ENCODE measurements around the gene FBXO31. TPM values are rescaled to one million over a fixed set of nuclear protein-coding genes. Genes with fewer than 3 reads are reported as not detected.

FBXO31 gene
- total and polyA plus RNA-seq, 5 donors from 2014 or later, result 18.8 to 35.5 (median 27.8) TPM

GRCh38 chr16:87376660-87377059 is 6.9 kb downstream of the FBXO31 start:
- H3K27ac ChIP-seq (ENCODE audit: insufficient read depth, low read length, poor library complexity, severe bottlenecking), result no peak overlapping the region
- no peak for DNase-seq
- H3K27me3 Mint-ChIP-seq, result no peaks in the 10 kb centered on the region
- H3K9me3 ChIP-seq (ENCODE audit: control insufficient read depth in 2 of 2, low read length in 2 of 2), result no peaks in the 10 kb centered on the region
- peak overlapping the region in 2 of 3 donors; percentile 2 to 51 for H3K27ac Mint-ChIP-seq
- no peak overlapping the region for H3K4me3 ChIP-seq (ENCODE audit: low read depth, low read length)
- peaks cover 8 to 62% (median 47%) of the 10 kb centered on the region in 4 donors for H3K4me1 Mint-ChIP-seq
- no peaks in the 10 kb centered on the region for H3K9me3 Mint-ChIP-seq
- H3K4me3 Mint-ChIP-seq, result peak overlapping the region in 2 of 4 donors; percentile 24 to 65
- peaks cover 9% of the 10 kb centered on the region for H3K4me1 ChIP-seq (ENCODE audit: control insufficient read depth, insufficient read depth, low read length, poor library complexity, severe bottlenecking)
- no peak for ATAC-seq (ENCODE audit: low read depth in 2 of 2)
- H3K27me3 ChIP-seq (ENCODE audit: control insufficient read depth, insufficient read depth, low read length), result no peaks in the 10 kb centered on the region
- H3K36me3 Mint-ChIP-seq, result peaks cover 26% of the 10 kb centered on the region
- H3K36me3 ChIP-seq (ENCODE audit: control insufficient read depth, insufficient read depth, low read length), result peaks cover 2% of the 10 kb centered on the region

GRCh38 chr16:87375426-87376135 is 8.0 kb downstream of the FBXO31 start:
- Mint-ChIP-seq H3K9me3 (no peaks in the 10 kb centered on the region), H3K4me3 (peak overlapping the region in 2 of 4 donors; percentile 21 to 76), H3K27ac (peak overlapping the region; percentile 2 to 80 (median 76)), H3K4me1 (peaks cover under 1 to 59% (median 43%) of the 10 kb centered on the region in 4 donors), H3K36me3 (peaks cover 20% of the 10 kb centered on the region), H3K27me3 (no peaks in the 10 kb centered on the region)
- peaks cover 2% of the 10 kb centered on the region for H3K36me3 ChIP-seq (ENCODE audit: control insufficient read depth, insufficient read depth, low read length)
- H3K9me3 ChIP-seq (ENCODE audit: control insufficient read depth in 2 of 2, low read length in 2 of 2), result no peaks in the 10 kb centered on the region
- ATAC-seq (ENCODE audit: low read depth in 2 of 2), result no peak
- H3K27me3 ChIP-seq (ENCODE audit: control insufficient read depth, insufficient read depth, low read length), result no peaks in the 10 kb centered on the region
- DNase-seq, result no peak
- peaks cover 3% of the 10 kb centered on the region for H3K4me1 ChIP-seq (ENCODE audit: control insufficient read depth, insufficient read depth, low read length, poor library complexity, severe bottlenecking)
- no peak overlapping the region for H3K4me3 ChIP-seq (ENCODE audit: low read depth, low read length)
- H3K27ac ChIP-seq (ENCODE audit: insufficient read depth, low read length, poor library complexity, severe bottlenecking), result no peak overlapping the region

GRCh38 chr16:87374313-87374712 is 9.3 kb downstream of the FBXO31 start:
- Mint-ChIP-seq H3K27me3 (no peaks in the 10 kb centered on the region), H3K4me3 (no peak overlapping the region), H3K4me1 (peaks cover 2 to 61% (median 41%) of the 10 kb centered on the region in 4 donors), H3K27ac (peak overlapping the region in 1 of 3 donors; percentile 20), H3K36me3 (peaks cover 20% of the 10 kb centered on the region), H3K9me3 (no peaks in the 10 kb centered on the region)
- Histone ChIP-seq H3K9me3 (ENCODE audit: control insufficient read depth in 2 of 2, low read length in 2 of 2) (no peaks in the 10 kb centered on the region), H3K36me3 (ENCODE audit: control insufficient read depth, insufficient read depth, low read length) (peaks cover 2% of the 10 kb centered on the region), H3K27me3 (ENCODE audit: control insufficient read depth, insufficient read depth, low read length) (no peaks in the 10 kb centered on the region), H3K4me1 (ENCODE audit: control insufficient read depth, insufficient read depth, low read length, poor library complexity, severe bottlenecking) (peaks cover 4% of the 10 kb centered on the region), H3K4me3 (ENCODE audit: low read depth, low read length) (no peak overlapping the region), H3K27ac (ENCODE audit: insufficient read depth, low read length, poor library complexity, severe bottlenecking) (no peak overlapping the region)
- ATAC-seq (ENCODE audit: low read depth in 2 of 2) (no peak), DNase-seq (no peak)

- ATAC-seq (ENCODE audit: low read depth in 2 of 2) (no peak), DNase-seq (no peak)
- Mint-ChIP-seq H3K27me3 (no peaks in the 10 kb centered on the region), H3K9me3 (no peaks in the 10 kb centered on the region), H3K4me1 (peaks cover 11 to 69% (median 43%) of the 10 kb centered on the region in 4 donors), H3K27ac (no peak overlapping the region), H3K4me3 (no peak overlapping the region), H3K36me3 (peaks cover 23% of the 10 kb centered on the region)
- Histone ChIP-seq H3K27ac (ENCODE audit: insufficient read depth, low read length, poor library complexity, severe bottlenecking) (no peak overlapping the region), H3K4me3 (ENCODE audit: low read depth, low read length) (no peak overlapping the region), H3K9me3 (ENCODE audit: control insufficient read depth in 2 of 2, low read length in 2 of 2) (no peaks in the 10 kb centered on the region), H3K36me3 (ENCODE audit: control insufficient read depth, insufficient read depth, low read length) (peaks cover 4% of the 10 kb centered on the region), H3K27me3 (ENCODE audit: control insufficient read depth, insufficient read depth, low read length) (no peaks in the 10 kb centered on the region), H3K4me1 (ENCODE audit: control insufficient read depth, insufficient read depth, low read length, poor library complexity, severe bottlenecking) (peaks cover 12% of the 10 kb centered on the region)
Measured at GRCh38 chr16:87372305-87372704, 11.3 kb downstream of the FBXO31 start.

- Histone ChIP-seq H3K4me3 (ENCODE audit: low read depth, low read length) (no peak overlapping the region), H3K9me3 (ENCODE audit: control insufficient read depth in 2 of 2, low read length in 2 of 2) (no peaks in the 10 kb centered on the region), H3K4me1 (ENCODE audit: control insufficient read depth, insufficient read depth, low read length, poor library complexity, severe bottlenecking) (peaks cover 12% of the 10 kb centered on the region), H3K27ac (ENCODE audit: insufficient read depth, low read length, poor library complexity, severe bottlenecking) (no peak overlapping the region), H3K27me3 (ENCODE audit: control insufficient read depth, insufficient read depth, low read length) (no peaks in the 10 kb centered on the region), H3K36me3 (ENCODE audit: control insufficient read depth, insufficient read depth, low read length) (peaks cover 10% of the 10 kb centered on the region)
- Mint-ChIP-seq H3K9me3 (no peaks in the 10 kb centered on the region), H3K27me3 (no peaks in the 10 kb centered on the region), H3K4me1 (peaks cover 11 to 65% (median 36%) of the 10 kb centered on the region in 4 donors), H3K4me3 (peak overlapping the region in 1 of 4 donors; percentile 32), H3K36me3 (peaks cover 16% of the 10 kb centered on the region), H3K27ac (peak overlapping the region in 1 of 3 donors; percentile 84)
- ATAC-seq (ENCODE audit: low read depth in 2 of 2) (no peak), DNase-seq (peak in 1 of 3 donors; percentile 17)
Measured at GRCh38 chr16:87371261-87371866, 12.2 kb downstream of the FBXO31 start.

GRCh38 chr16:87369796-87370719 is 13.5 kb downstream of the FBXO31 start:
- Histone ChIP-seq H3K4me1 (ENCODE audit: control insufficient read depth, insufficient read depth, low read length, poor library complexity, severe bottlenecking) (peaks cover 12% of the 10 kb centered on the region), H3K36me3 (ENCODE audit: control insufficient read depth, insufficient read depth, low read length) (peaks cover 14% of the 10 kb centered on the region), H3K27ac (ENCODE audit: insufficient read depth, low read length, poor library complexity, severe bottlenecking) (no peak overlapping the region), H3K9me3 (ENCODE audit: control insufficient read depth in 2 of 2, low read length in 2 of 2) (no peaks in the 10 kb centered on the region), H3K4me3 (ENCODE audit: low read depth, low read length) (no peak overlapping the region), H3K27me3 (ENCODE audit: control insufficient read depth, insufficient read depth, low read length) (no peaks in the 10 kb centered on the region)
- H3K9me3 Mint-ChIP-seq, result no peaks in the 10 kb centered on the region
- no peak overlapping the region for H3K27ac Mint-ChIP-seq
- peaks cover 14 to 63% (median 33%) of the 10 kb centered on the region in 4 donors for H3K4me1 Mint-ChIP-seq
- peaks cover 15% of the 10 kb centered on the region for H3K36me3 Mint-ChIP-seq
- DNase-seq (no peak), ATAC-seq (ENCODE audit: low read depth in 2 of 2) (no peak)
- no peaks in the 10 kb centered on the region for H3K27me3 Mint-ChIP-seq
- H3K4me3 Mint-ChIP-seq, result no peak overlapping the region

GRCh38 chr16:87369117-87369765 is 14.3 kb downstream of the FBXO31 start:
- H3K27me3 ChIP-seq (ENCODE audit: control insufficient read depth, insufficient read depth, low read length), result no peaks in the 10 kb centered on the region
- peaks cover 15% of the 10 kb centered on the region for H3K36me3 ChIP-seq (ENCODE audit: control insufficient read depth, insufficient read depth, low read length)
- Mint-ChIP-seq H3K4me3 (no peak overlapping the region), H3K36me3 (peaks cover 15% of the 10 kb centered on the region), H3K4me1 (peaks cover 18 to 68% (median 36%) of the 10 kb centered on the region in 4 donors), H3K9me3 (no peaks in the 10 kb centered on the region), H3K27me3 (no peaks in the 10 kb centered on the region), H3K27ac (peak overlapping the region in 1 of 3 donors; percentile 14)
- no peaks in the 10 kb centered on the region for H3K9me3 ChIP-seq (ENCODE audit: control insufficient read depth in 2 of 2, low read length in 2 of 2)
- peaks cover 12% of the 10 kb centered on the region for H3K4me1 ChIP-seq (ENCODE audit: control insufficient read depth, insufficient read depth, low read length, poor library complexity, severe bottlenecking)
- H3K4me3 ChIP-seq (ENCODE audit: low read depth, low read length), result no peak overlapping the region
- no peak overlapping the region for H3K27ac ChIP-seq (ENCODE audit: insufficient read depth, low read length, poor library complexity, severe bottlenecking)
- ATAC-seq (ENCODE audit: low read depth in 2 of 2) (no peak), DNase-seq (no peak)

Measured in CD4-positive, CD25-positive, alpha-beta regulatory T cell (primary cell).